Measurements from ENCODE around the gene SPRYD3. TPM values are rescaled to one million over a fixed set of nuclear protein-coding genes. Genes with fewer than 3 reads are reported as not detected.

Gene SPRYD3
- total and polyA plus RNA-seq, 7 experiments from 2014 or later, result 33.0 to 57.6 (median 46.8) TPM

- Mint-ChIP-seq H3K9me3 (no peaks in the 10 kb centered on the region), H3K27ac (peak overlapping the region in 2 of 9 donors; percentile 42 to 51), H3K27me3 (no peaks in the 10 kb centered on the region), H3K36me3 (no peaks in the 10 kb centered on the region), H3K4me1 (peaks cover 8 to 17% (median 11%) of the 10 kb centered on the region in 7 donors), H3K4me3 (no peak overlapping the region)
- no peaks in the 10 kb centered on the region for H3K36me3 ChIP-seq (ENCODE audit: control insufficient read depth in 2 of 3, insufficient read depth in 3 of 3, low read length in 3 of 3)
- peaks cover 6 to 9% of the 10 kb centered on the region in 2 donors for H3K4me1 ChIP-seq (ENCODE audit: control insufficient read depth in 2 of 2, insufficient read depth in 2 of 2, low read length in 2 of 2)
- intact Hi-C loops (cut with micrococcal nuclease), result loop anchor here in 1 of 2 donors (10.0 kb wide), 1 partner anchor 447 kb away; the partner anchor contains the start of genes NPFF and TARBP2
- ChIA-PET CTCF (no interaction called here), POLR2A (interaction anchor here (1.8 kb wide), 1 partner anchor 8 kb away, joined by 4 read pairs; no protein-coding TSS in a partner anchor)
- no peak for DNase-seq
- H3K9me3 ChIP-seq (ENCODE audit: control insufficient read depth in 2 of 3, low read length in 3 of 3), result no peaks in the 10 kb centered on the region
- no peak overlapping the region for H3K27ac ChIP-seq (ENCODE audit: low read depth, low read length)
- ATAC-seq, result no peak
- no peak overlapping the region for H3K4me3 ChIP-seq (ENCODE audit: low read length)
- no peaks in the 10 kb centered on the region for H3K27me3 ChIP-seq (ENCODE audit: control insufficient read depth in 2 of 2, insufficient read depth in 2 of 2, low read length in 2 of 2)
Observed at GRCh38 chr12:53057816-53058500, 21.2 kb downstream of the SPRYD3 start.

DNA sequence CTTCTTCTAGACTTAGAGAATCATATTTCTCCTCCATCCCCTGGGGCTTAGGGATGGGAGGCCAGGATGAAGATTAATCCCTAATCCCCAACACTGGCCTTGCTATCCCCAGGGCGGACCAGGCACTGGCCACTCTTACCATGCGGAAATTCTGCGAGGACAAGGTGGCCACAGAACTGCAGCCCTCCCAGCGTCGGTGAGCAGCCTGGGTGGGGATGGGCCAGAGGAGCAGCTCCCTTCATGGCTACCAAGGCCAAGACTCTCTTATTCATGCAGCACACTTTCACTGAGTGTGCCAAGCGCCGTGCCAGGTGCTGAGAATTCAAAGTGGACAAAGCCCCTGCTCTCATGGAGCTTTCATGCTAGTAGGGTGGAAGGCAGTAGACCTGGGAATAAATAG lies 22.3 kb downstream of the SPRYD3 start:
- H3K27me3 Mint-ChIP-seq, result no peaks in the 10 kb centered on the region
- no peaks in the 10 kb centered on the region for H3K9me3 ChIP-seq (ENCODE audit: control insufficient read depth in 2 of 3, low read length in 3 of 3)
- no peaks in the 10 kb centered on the region for H3K36me3 Mint-ChIP-seq
- ChIA-PET POLR2A (interaction anchor here (1.8 kb wide), 1 partner anchor 9 kb away, joined by 4 read pairs; no protein-coding TSS in a partner anchor), CTCF (interaction anchor here (1.1 to 1.3 kb wide), 2 partner anchors 10 to 46 kb away, joined by 3 read pairs; partner anchors contain the start of gene SOAT2)
- DNase-seq, result no peak
- no peaks in the 10 kb centered on the region for H3K27me3 ChIP-seq (ENCODE audit: control insufficient read depth in 2 of 2, insufficient read depth in 2 of 2, low read length in 2 of 2)
- peaks cover 6 to 9% of the 10 kb centered on the region in 2 donors for H3K4me1 ChIP-seq (ENCODE audit: control insufficient read depth in 2 of 2, insufficient read depth in 2 of 2, low read length in 2 of 2)
- H3K27ac Mint-ChIP-seq, result peak overlapping the region in 1 of 9 donors; percentile 1
- ATAC-seq, result no peak
- peaks cover 8 to 17% (median 11%) of the 10 kb centered on the region in 7 donors for H3K4me1 Mint-ChIP-seq
- H3K4me3 Mint-ChIP-seq, result no peak overlapping the region
- H3K36me3 ChIP-seq (ENCODE audit: control insufficient read depth in 2 of 3, insufficient read depth in 3 of 3, low read length in 3 of 3), result no peaks in the 10 kb centered on the region
- H3K27ac ChIP-seq (ENCODE audit: low read depth, low read length), result no peak overlapping the region
- H3K4me3 ChIP-seq (ENCODE audit: low read length), result no peak overlapping the region
- intact Hi-C loops (cut with micrococcal nuclease), result loop anchor here in 1 of 2 donors (10.0 kb wide), 1 partner anchor 448 kb away; the partner anchor contains the start of genes NPFF and TARBP2
- H3K9me3 Mint-ChIP-seq, result no peaks in the 10 kb centered on the region

DNA sequence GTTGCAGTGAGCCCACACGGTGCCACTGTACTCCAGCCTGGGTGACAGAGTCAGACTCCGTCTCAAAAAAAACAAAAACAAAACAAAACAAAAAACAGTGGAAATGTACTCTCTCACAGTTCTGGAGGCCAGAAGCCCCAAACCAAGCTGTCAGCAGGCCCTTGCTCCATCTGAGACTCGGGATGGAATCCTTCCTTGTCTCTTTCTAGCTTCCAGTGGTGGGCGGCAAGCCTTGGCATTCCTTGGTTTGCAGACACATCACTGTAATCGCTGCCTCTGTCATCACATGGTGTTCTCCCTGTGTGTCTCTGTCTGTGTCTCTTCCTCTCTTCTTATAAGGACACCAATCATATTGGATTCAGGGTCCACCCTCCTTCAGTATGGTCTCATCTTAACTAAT lies 22.9 kb downstream of the SPRYD3 start:
- Mint-ChIP-seq H3K36me3 (no peaks in the 10 kb centered on the region), H3K27me3 (no peaks in the 10 kb centered on the region), H3K4me3 (no peak overlapping the region), H3K9me3 (no peaks in the 10 kb centered on the region), H3K27ac (no peak overlapping the region), H3K4me1 (peaks cover 8 to 16% (median 11%) of the 10 kb centered on the region in 7 donors)
- H3K9me3 ChIP-seq (ENCODE audit: control insufficient read depth in 2 of 3, low read length in 3 of 3), result no peaks in the 10 kb centered on the region
- ATAC-seq (no peak), DNase-seq (no peak)
- intact Hi-C loops (cut with micrococcal nuclease), result loop anchor here in 1 of 2 donors (10.0 kb wide), 1 partner anchor 449 kb away; the partner anchor contains the start of genes NPFF and TARBP2
- peaks cover 6 to 9% of the 10 kb centered on the region in 2 donors for H3K4me1 ChIP-seq (ENCODE audit: control insufficient read depth in 2 of 2, insufficient read depth in 2 of 2, low read length in 2 of 2)
- H3K4me3 ChIP-seq (ENCODE audit: low read length), result no peak overlapping the region
- no peaks in the 10 kb centered on the region for H3K36me3 ChIP-seq (ENCODE audit: control insufficient read depth in 2 of 3, insufficient read depth in 3 of 3, low read length in 3 of 3)
- CTCF ChIA-PET, result interaction anchor here (1.1 to 3.9 kb wide), 4 partner anchors 10 to 47 kb away, joined by 3 to 20 read pairs (median 10); partner anchors contain the start of gene SOAT2
- H3K27me3 ChIP-seq (ENCODE audit: control insufficient read depth in 2 of 2, insufficient read depth in 2 of 2, low read length in 2 of 2), result no peaks in the 10 kb centered on the region
- POLR2A ChIA-PET, result interaction anchor here (1.8 kb wide), 1 partner anchor 10 kb away, joined by 4 read pairs; no protein-coding TSS in a partner anchor
- H3K27ac ChIP-seq (ENCODE audit: low read depth, low read length), result no peak overlapping the region

- Histone ChIP-seq H3K36me3 (ENCODE audit: control insufficient read depth in 2 of 3, insufficient read depth in 3 of 3, low read length in 3 of 3) (no peaks in the 10 kb centered on the region), H3K27me3 (ENCODE audit: control insufficient read depth in 2 of 2, insufficient read depth in 2 of 2, low read length in 2 of 2) (no peaks in the 10 kb centered on the region), H3K9me3 (ENCODE audit: control insufficient read depth in 2 of 3, low read length in 3 of 3) (no peaks in the 10 kb centered on the region), H3K4me3 (ENCODE audit: low read length) (no peak overlapping the region), H3K4me1 (ENCODE audit: control insufficient read depth in 2 of 2, insufficient read depth in 2 of 2, low read length in 2 of 2) (peaks cover 6 to 9% of the 10 kb centered on the region in 2 donors), H3K27ac (ENCODE audit: low read depth, low read length) (no peak overlapping the region)
- H3K36me3 Mint-ChIP-seq, result no peaks in the 10 kb centered on the region
- peak overlapping the region in 6 of 10 donors; percentile 30 to 74 (median 54) for H3K4me3 Mint-ChIP-seq
- peak overlapping the region in 3 of 9 donors; percentile 8 to 48 (median 38) for H3K27ac Mint-ChIP-seq
- no peak for ATAC-seq
- CTCF ChIA-PET, result interaction anchor here (0.8 to 3.9 kb wide), 5 partner anchors 10 to 213 kb away, joined by 3 to 20 read pairs (median 3); partner anchors contain the start of gene SOAT2
- no peaks in the 10 kb centered on the region for H3K27me3 Mint-ChIP-seq
- intact Hi-C loops (cut with micrococcal nuclease), result loop anchor here in 1 of 2 donors (10.0 kb wide), 1 partner anchor 449 kb away; the partner anchor contains the start of genes NPFF and TARBP2
- H3K4me1 Mint-ChIP-seq, result peaks cover 8 to 14% (median 11%) of the 10 kb centered on the region in 7 donors
- no peaks in the 10 kb centered on the region for H3K9me3 Mint-ChIP-seq
- POLR2A ChIA-PET, result interaction anchor here (0.9 to 1.8 kb wide), 3 partner anchors 8 to 50 kb away, joined by 3 to 6 read pairs (median 4); partner anchors contain the start of genes EIF4B and IGFBP6
- DNase-seq, result no peak
Observed at GRCh38 chr12:53055471-53056266, 23.5 kb downstream of the SPRYD3 start.

- peak; percentile 85 to 94 (median 93) for DNase-seq
- Mint-ChIP-seq H3K27me3 (no peaks in the 10 kb centered on the region), H3K4me3 (peak overlapping the region; percentile 89 to 97 (median 94)), H3K27ac (peak overlapping the region; percentile 83 to 96 (median 92)), H3K36me3 (no peaks in the 10 kb centered on the region), H3K9me3 (no peaks in the 10 kb centered on the region), H3K4me1 (peaks cover 8 to 14% (median 11%) of the 10 kb centered on the region in 7 donors)
- peak overlapping the region; percentile 71 for H3K27ac ChIP-seq (ENCODE audit: low read depth, low read length)
- intact Hi-C loops (cut with micrococcal nuclease), result loop anchor here (1.0 to 10.0 kb wide), 7 partner anchors 12 to 451 kb away; partner anchors contain the start of genes EIF4B (in 2 of the 2), SPRYD3 (in 2 of the 2), IGFBP6 (in 1 of the 2) and MYG1 (in 1 of the 2)
- POLR2A ChIA-PET, result interaction anchor here (0.7 to 2.4 kb wide), 8 partner anchors 9 to 144 kb away, joined by 3 to 16 read pairs (median 4); partner anchors contain the start of genes EIF4B, IGFBP6 and SPRYD3
- ATAC-seq, result peak; percentile 98
- H3K9me3 ChIP-seq (ENCODE audit: control insufficient read depth in 2 of 3, low read length in 3 of 3), result no peaks in the 10 kb centered on the region
- H3K4me3 ChIP-seq (ENCODE audit: low read length), result peak overlapping the region; percentile 95
- H3K36me3 ChIP-seq (ENCODE audit: control insufficient read depth in 2 of 3, insufficient read depth in 3 of 3, low read length in 3 of 3), result no peaks in the 10 kb centered on the region
- CTCF ChIA-PET, result interaction anchor here (0.8 to 3.9 kb wide), 3 partner anchors 8 to 45 kb away, joined by 3 to 20 read pairs (median 17); no protein-coding TSS in a partner anchor
- peaks cover 6 to 9% of the 10 kb centered on the region in 2 donors for H3K4me1 ChIP-seq (ENCODE audit: control insufficient read depth in 2 of 2, insufficient read depth in 2 of 2, low read length in 2 of 2)
- H3K27me3 ChIP-seq (ENCODE audit: control insufficient read depth in 2 of 2, insufficient read depth in 2 of 2, low read length in 2 of 2), result no peaks in the 10 kb centered on the region
Observed at GRCh38 chr12:53054112-53054878, 24.9 kb downstream of the SPRYD3 start.

All from naive thymus-derived CD4-positive, alpha-beta T cell (primary cell).